IPS-NIHi7 (cell line): ENCODE data around the gene NOTCH1.
"Not testable (repeated sequence)": the region's sequence is repeated elsewhere in the genome, so short reads cannot be mapped to it uniquely, and the experiment has no call there.

ENCODE experiments used
- DNase-seq: peaks from one replicate; pipeline ENCODE4 v3.0.0; 2012; ENCODE audit warnings: mixed read lengths; ENCODE audit errors: extremely low spot score

NOTCH1 gene

DNA sequence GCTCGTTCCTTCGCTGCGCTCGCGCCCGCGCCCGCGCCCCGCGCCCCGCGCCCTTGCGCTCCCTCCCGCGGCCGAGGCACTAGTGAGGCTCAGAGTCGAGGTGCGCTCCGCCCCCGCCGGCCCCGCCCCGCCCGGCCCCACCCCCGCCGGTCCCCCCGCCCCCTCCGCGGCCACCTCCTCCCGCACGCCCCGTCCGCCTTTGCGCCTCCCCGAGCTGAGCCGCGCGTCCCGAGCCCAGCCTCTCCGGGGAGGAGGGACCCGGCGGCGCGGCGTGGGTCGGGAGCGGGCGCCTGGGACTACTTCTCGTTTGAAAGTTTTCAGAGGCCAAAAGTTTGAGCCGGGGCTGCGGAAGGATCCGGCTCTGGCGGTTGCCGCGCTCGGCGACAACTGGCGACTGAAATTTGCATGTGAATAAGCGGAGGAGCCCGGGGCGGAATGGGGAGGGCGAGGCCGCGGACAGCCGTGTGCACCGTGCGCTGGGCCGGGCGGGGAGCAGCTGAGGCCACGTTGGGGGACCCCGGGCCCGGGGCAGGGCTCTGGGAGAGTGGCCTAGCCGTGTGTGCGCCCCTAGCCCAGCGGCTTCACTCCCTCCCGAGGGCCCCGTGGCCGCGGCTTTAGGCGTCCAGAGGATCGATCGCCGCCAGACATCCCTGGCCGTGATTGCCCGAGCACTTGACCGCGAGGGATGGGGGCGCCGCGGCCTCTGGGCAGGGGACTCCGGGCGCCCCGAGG is at the start of gene NOTCH1:
Gene NOTCH1 (minus strand): TSS at position 84 of the 732 bp plus-strand sequence. CDS start 262 bp downstream, outside the sequence.
- peak; percentile 89 for DNase-seq

DNA sequence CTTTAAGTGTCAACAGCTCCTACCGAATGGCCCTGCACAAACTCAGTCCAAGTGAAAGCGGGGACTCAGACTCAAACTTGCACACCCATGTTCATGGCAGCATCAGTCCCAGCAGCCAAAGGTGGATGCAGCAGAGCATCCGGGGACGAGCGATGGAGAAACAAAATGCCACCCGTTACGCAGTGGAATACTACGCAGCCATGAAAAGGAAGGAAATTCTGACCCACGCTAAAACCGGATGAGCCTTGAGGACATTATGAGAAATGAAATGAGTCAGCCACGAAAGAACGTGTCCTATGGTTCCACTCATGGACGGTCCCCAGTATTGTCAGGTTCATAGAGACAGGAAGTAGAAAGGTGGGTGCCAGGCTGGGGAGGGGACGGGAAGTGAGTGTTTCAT is 48.6 kb upstream of the NOTCH1 start:
- no peak for DNase-seq

DNA sequence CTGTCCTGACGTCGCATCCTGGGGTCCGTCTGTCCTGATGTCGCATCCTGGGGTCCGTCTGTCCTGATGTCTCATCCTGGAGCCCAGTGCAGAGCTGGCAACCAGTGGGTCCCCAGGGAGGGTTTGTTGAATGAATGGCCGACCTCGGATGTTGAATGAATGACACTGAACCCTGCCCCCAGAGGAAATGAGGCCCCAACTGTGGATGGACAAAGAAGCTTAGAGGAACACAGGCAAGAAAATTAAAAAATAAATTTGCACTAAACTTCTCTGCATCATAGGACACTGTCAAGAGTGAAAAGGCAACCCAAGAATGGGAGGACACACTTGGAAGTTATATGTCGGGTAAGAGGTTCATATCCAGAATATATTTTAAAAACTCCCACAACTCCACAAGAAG is 47.7 kb upstream of the NOTCH1 start:
- no peak for DNase-seq

- no peak for DNase-seq
Measured at GRCh38 chr9:136592666-136593065, 46.8 kb upstream of the NOTCH1 start.

- DNase-seq: no peak
Measured at GRCh38 chr9:136590821-136591752, 45.2 kb upstream of the NOTCH1 start.

GRCh38 chr9:136589766-136590763 is 44.2 kb upstream of the NOTCH1 start:
- DNase-seq: no peak

DNA sequence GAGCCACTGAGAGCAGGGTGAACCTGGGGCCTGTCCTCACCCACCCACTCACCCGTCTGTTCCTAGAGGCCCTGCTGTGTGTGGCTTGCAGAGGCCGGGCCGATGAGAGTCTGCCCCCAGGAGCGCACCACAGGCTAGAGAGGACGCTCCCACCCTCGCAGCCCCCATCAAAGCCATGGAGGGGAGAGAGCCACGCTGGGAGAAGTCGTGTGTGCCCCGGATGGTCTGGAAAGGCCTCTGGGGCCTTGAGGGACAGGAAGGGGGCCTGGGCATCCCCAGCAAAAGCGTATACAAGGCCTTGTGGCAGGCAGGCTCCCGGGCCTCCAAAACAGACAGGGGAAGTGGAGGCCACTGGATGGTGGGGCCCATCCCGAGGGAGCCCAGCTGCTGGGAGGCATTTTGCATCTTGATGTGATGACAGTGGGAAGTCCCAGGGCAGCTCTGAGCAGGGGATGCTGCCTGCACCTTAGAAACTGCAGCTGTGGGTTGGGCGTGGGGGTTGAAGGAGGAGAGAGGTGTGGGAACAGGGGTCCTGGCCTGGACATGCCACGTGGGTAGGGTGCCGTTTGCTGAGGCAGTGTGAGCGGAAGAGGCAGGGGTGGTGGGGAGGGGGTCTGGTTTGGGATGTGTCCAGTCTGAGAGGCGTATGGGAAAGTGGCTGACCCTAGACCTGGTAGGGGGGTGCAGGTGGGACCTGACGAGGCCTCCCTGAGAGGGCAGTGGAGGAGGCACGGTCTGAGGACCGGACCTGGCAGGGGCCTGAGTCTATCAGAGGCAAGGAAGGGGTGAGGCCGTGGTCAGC is 43.0 kb upstream of the NOTCH1 start:
- no peak for DNase-seq

DNA sequence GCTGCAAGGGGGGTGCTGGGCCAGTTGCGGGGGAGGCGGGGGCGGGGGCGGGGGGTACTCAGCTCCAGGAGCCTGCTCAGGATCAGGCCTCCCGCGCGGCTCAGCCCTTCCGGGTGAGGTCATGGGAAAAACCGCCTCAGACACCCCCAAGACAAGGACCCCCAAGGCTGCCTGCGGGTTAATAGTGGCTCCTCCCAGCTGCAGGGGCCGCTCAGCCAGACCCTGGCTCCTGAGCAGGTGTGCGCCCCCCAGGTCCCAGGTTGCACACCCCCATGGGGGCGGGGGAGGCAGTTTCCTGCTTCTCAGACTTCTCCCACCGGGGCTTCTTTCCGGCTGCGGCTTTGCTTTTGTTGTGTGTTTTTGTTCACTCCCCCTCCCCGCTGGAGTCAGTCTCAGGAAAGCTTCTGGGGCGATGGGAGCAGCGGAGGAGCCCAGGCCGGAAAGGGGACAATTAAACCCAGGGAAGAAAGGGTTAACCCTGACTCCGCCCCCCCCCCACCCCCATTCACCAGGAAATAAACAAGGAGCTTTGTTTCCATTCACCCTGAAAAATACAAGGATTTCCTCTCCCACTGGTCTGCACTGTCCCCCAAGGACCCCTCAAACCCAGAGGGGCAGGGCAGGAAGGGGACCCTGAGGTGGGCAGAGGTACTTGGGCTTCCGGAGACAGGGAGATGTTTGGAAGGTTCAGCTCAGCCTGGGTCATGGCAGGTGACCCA is 42.3 kb upstream of the NOTCH1 start:
- DNase-seq: peak; percentile 83

GRCh38 chr9:136587145-136587943 is 41.5 kb upstream of the NOTCH1 start:
- peak; percentile 67 for DNase-seq

- no peak for DNase-seq
Measured at GRCh38 chr9:136586391-136586953, 40.6 kb upstream of the NOTCH1 start.

DNA sequence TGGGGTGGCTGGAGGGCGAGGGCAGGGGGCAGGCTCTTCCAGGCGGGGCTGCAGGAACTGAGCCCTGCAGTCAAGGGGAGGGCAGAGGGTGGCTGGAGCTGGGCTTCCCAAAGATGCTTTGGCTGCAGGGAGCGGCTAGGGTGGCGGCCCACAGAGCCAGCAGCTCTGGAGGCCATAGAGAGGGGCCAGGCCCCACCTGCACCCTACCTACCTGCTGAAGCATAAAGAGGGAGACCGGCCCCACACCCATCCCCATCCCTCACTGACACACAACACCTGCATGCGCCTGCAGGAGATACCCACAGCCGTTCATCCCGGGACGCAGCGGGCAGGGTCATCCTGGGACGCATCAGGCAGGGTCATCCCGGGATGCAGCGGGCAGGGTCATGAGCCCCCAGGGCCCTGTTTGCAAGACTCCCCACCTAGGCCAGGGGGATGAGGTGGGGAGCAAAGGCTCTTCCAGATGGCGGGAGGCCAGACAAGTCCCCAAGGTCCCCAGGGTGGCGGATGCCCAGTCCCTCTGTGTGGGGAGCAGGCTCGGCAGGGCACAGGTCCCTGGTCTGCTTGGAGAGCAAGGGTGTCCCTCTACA is 39.8 kb upstream of the NOTCH1 start:
- DNase-seq: no peak

GRCh38 chr9:136584934-136585333 is 39.1 kb upstream of the NOTCH1 start:
- no peak for DNase-seq

GRCh38 chr9:136584401-136584932 is 38.6 kb upstream of the NOTCH1 start:
- DNase-seq: no peak

GRCh38 chr9:136582977-136583735 is 37.3 kb upstream of the NOTCH1 start:
- DNase-seq: no peak

- DNase-seq: no peak
Measured at GRCh38 chr9:136581614-136582447, 36.0 kb upstream of the NOTCH1 start.

GRCh38 chr9:136579650-136580219 is 33.9 kb upstream of the NOTCH1 start:
- DNase-seq: not testable (repeated sequence)
